Gastroesophageal sphincter (tissue), 3 donors: ENCODE data around the gene CIAO2B.

Experiments used
- POLR2A ChIP-seq, 2 donors: fragments of 450-650 bp; IDR thresholded peaks; one replicate each; pipeline ENCODE4 v1.6.1; 2017; ENCODE audit warnings: antibody characterized with exemption in 2 of 2, mild to moderate bottlenecking in 2 of 2, moderate library complexity in 1 of 2
- POLR2AphosphoS5 ChIP-seq: sonication (generic); formaldehyde crosslinking; IDR thresholded peaks from one replicate; pipeline ENCODE4 v1.6.1; 2017; ENCODE audit warnings: antibody characterized with exemption
- TF ChIP-seq, protein P1 (sequence below), 4 experiments: fragments of 200-600 bp in 2 of 4; fragments of 450-650 bp in 2 of 4; sonication (generic) in 1 of 4; IDR thresholded peaks; one replicate each; pipeline ENCODE4 v1.5.1; 2017 to 2019; ENCODE audit warnings: antibody characterized with exemption in 4 of 4, mild to moderate bottlenecking in 2 of 4, moderate library complexity in 2 of 4

DNA sequence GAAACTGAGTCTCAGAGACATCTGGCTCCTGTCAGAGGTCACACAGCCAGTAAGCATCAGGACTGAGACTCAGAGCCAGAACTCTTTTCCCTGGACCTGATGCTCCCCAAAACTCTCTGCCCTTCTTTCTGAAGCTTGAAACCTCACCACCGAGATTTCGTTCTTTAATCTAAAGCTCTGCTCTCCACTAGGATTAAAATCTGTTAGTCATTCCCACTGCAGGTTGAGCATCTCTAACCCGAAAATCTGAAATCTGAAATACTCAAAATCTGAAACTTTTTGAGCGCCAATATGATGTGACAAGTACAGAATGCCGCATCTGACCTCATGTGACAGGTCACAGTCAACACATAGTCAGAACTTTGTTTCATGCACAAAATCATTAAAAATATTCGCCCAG, 17.7 kb downstream of the CIAO2B start:
- no peak for TF ChIP-seq POLR2A (IDR thresholded peaks at IDR 0.05)
- TF ChIP-seq, protein P1, sequence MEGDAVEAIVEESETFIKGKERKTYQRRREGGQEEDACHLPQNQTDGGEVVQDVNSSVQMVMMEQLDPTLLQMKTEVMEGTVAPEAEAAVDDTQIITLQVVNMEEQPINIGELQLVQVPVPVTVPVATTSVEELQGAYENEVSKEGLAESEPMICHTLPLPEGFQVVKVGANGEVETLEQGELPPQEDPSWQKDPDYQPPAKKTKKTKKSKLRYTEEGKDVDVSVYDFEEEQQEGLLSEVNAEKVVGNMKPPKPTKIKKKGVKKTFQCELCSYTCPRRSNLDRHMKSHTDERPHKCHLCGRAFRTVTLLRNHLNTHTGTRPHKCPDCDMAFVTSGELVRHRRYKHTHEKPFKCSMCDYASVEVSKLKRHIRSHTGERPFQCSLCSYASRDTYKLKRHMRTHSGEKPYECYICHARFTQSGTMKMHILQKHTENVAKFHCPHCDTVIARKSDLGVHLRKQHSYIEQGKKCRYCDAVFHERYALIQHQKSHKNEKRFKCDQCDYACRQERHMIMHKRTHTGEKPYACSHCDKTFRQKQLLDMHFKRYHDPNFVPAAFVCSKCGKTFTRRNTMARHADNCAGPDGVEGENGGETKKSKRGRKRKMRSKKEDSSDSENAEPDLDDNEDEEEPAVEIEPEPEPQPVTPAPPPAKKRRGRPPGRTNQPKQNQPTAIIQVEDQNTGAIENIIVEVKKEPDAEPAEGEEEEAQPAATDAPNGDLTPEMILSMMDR (IDR thresholded peaks at IDR 0.05), result no peak
- TF ChIP-seq POLR2AphosphoS5, result no peak
